ENCODE measurements around the gene C10orf143.
"Not testable (repeated sequence)": the region's sequence is repeated elsewhere in the genome, so short reads cannot be mapped to it uniquely, and the experiment has no call there.

- TF ChIP-seq CTCF, POLR2A (IDR thresholded peaks at IDR 0.05): not testable (repeated sequence)
These were observed 6.3 kb upstream of the C10orf143 start for GRCh38 chr10:130116942-130117341.
